Right forelimb (tissue), 1 donor: ENCODE measurements around the gene TBC1D5.
"Not testable (repeated sequence)": the region's sequence is repeated elsewhere in the genome, so short reads cannot be mapped to it uniquely, and the experiment has no call there.

Experiments used
- DNase-seq: peaks from one replicate; pipeline ENCODE4 v3.0.0-alpha.2; 2018

Gene TBC1D5

GRCh38 chr3:17154221-17154620, 588.2 kb downstream of the TBC1D5 start:
- DNase-seq: no peak

DNA sequence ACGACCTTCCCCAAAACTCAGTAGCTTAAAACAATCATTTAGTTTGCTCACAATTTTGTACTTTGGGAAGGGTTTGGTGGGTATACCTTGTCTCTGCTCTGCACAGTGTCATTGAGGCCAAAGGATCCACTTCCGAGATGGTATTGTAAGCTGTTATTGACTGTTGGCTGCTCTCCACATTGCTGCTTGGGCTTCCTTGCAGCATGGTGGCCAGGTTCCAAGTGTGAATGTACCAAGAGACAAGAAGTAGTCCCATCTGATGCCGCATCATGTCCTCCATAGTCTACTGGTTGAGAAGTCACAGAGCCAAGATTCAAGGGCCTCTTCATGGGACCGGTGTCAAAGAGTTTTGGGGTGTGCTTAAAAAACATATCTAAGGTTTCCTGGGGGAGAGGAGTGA, 589.2 kb downstream of the TBC1D5 start:
- DNase-seq: no peak

DNA sequence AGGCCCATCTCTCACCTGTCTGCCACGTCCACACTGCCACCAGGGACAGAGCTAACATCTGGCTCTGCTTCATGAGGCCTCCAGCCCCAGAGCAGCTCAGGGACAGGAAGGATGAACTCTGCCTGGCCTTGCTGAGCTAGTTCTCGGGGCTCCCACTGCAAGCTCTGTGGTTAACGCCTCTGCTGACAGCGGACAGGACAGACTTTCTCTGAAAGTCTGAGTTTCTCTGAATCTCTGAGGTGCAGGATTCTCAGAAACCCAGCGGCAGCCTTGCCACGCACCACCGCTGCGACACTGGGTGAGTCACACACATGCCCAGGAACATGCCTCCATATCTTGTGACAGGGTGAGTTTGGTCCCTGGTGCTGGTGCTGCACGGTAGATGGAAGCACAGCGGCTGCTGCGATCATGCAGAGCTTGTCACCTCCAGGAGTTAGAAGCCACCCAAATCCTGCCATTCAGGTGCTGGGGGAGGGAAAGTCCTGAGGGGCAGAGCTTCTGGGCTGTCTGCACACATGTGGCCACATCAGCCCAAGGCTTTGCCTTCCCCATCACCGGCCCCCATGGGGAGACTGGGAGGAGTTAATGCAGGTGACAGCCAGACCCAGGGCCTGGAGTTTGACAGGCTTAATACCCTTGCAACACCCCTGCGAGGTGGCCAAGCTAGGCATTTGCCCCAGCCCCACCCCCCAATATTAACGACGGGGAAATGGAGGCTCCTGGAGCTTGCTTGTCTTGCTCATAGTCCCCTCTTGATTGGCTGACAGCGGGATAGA, 590.6 kb downstream of the TBC1D5 start:
- peak; percentile 31 for DNase-seq

GRCh38 chr3:17149076-17149475, 593.4 kb downstream of the TBC1D5 start:
- no peak for DNase-seq

DNA sequence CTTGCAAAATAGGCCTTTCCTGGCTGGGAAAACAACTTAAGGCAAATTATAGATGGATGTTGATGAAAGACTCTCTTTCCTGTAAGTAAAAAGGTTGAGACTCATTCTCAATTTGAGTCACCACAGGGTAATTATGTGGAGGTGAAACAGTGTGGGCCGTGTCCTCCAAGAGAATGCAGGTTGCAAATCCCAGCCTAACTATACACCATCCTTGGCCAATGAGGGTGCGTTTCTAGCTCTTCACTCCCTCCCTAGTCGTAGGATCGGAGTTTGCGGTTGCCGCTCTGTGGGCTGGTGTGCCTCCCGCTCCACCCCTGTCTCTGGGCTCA, 597.8 kb downstream of the TBC1D5 start:
- no peak for DNase-seq

DNA sequence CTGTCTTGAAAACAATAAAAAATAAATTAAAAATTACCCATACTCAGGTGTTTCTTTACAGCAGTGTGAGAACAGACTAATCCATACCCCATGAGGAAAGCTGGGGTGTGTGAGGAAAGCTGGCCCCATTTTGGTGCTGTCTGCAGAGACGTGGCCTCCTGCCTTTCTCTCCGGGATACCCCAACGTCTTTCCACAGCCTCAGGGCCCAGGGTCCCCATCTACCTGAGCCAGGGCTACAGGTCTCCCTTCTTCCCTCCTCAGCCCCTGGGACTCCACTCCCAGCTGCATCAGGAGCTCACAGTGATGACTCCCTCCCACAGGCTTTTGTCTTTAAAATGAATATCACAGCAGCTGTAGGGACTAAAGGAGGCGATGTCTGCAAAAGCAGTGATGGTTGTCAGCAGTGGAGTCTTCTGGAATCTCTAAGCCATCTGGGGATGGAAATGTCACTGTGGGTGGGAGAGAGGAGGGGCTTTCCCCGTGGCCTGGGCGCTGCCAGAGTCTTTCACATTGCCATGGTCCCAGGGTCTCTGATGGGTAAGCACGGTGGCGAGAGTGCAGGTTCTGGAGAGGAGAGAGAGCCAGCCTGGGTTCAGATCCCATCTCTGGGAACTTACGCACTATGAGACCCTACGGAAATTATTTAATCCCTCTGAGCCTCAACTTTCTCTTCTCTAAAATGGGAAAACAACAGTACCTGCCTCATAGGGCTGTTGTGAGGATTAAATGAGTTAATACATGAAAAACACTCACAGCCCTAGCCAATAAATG, 598.4 kb downstream of the TBC1D5 start:
- DNase-seq: no peak

GRCh38 chr3:17142516-17142915, 599.9 kb downstream of the TBC1D5 start:
- no peak for DNase-seq

- DNase-seq: no peak
These were observed 600.7 kb downstream of the TBC1D5 start for GRCh38 chr3:17141699-17142098.

GRCh38 chr3:17140670-17141505, 601.5 kb downstream of the TBC1D5 start:
- no peak for DNase-seq

- DNase-seq: no peak
These were observed 604.0 kb downstream of the TBC1D5 start for GRCh38 chr3:17138246-17139039.

GRCh38 chr3:17137321-17137826, 605.1 kb downstream of the TBC1D5 start:
- DNase-seq: no peak

GRCh38 chr3:17136136-17136721, 606.2 kb downstream of the TBC1D5 start:
- DNase-seq: no peak

- DNase-seq: no peak
These were observed 606.7 kb downstream of the TBC1D5 start for GRCh38 chr3:17135696-17136095.

GRCh38 chr3:17133632-17134545, 608.5 kb downstream of the TBC1D5 start:
- no peak for DNase-seq

DNA sequence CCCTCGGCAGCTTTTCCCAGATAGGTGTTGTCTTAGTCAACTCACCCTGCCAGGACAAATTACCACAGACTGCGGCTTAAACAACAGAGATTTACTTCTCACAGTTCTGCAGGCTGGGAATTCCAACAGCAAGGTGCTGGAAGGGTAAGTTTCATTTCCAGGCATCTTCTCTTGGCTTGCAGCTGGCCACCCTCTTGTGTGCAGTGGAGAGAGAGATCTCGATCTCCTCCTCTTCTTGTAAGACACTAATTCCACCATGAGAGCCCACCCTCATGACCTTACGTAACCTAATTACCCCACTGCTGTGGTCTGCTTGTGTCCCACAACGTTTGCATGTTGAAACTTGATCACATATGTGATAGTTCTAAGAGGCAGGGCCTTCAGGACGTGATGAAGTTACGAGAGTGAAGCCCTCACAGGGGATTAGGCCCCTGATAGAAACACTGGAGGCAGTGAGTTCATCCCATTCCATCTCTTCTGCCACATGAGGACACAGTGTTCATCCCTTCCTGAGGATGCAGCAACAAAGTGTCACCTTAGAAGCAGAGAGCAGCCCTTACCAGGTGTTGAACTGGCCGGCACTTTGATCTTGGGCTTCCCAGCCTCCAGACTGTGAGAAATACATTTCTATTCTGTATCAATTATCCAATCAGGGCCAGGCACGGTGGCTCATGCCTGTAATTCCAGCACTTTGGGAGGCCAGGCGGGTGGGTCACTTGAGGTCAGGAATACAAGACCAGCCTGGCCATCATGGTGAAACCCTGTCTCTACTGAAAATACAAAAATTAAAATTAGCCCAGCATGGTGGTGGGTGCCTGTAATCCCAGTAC, 609.9 kb downstream of the TBC1D5 start:
- DNase-seq: no peak

GRCh38 chr3:17130956-17131355, 611.5 kb downstream of the TBC1D5 start:
- DNase-seq: no peak

- no peak for DNase-seq
These were observed 612.9 kb downstream of the TBC1D5 start for GRCh38 chr3:17129556-17129955.

DNA sequence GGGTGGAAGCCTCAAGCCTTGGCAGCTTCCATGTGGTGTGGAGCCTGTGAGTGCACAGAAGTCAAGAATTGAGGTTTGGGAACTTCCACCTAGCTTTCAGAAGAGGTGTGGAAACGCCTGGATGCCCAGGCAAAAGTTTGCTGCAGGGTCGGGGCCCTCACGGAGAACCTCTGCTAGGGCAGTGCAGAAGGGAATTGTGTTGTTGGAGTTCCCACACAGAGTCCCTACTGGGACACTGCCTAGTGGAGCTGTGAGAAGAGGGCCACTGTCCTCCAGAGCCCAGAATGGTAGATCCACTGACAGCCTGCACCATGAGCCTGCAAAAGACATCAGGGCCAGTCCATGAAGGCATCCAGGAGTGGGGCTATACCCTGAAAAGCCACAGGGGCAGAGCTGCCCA, 613.8 kb downstream of the TBC1D5 start:
- not testable (repeated sequence) for DNase-seq

- DNase-seq: no peak
These were observed 616.5 kb downstream of the TBC1D5 start for GRCh38 chr3:17125738-17126442.
